ENCODE measurements around the gene DUSP5.

DNA sequence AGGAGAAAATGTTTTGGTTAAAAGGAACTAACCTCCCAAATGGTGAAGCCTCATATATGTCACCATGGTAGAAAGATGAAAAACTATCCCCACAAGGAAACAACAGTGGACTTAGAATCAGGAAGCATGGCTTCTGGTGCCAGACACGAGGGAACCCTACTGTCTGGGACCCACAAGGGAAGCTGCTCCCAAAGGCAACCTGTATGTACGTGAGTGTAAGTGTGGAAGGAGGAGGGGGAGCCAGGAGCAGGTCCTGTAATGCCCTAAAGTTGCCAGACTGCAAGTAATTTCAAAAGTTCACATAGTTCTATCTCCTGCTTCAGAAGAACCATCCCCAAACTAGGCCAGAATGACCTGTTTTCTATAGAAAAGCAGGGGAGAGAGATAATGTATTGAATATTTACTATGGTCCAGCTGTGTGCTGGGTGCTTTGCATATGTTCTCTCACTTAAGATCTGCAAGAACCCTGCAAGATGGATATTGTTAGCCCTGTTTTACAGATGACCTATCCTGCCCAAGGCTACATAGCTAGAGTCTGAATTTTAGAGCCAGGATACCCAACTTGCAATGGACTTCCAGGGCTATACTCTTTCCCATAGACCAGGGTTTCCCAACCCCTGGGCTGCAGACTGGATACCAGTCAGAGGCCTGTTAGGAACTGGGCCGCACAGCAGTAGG lies 19.2 kb downstream of the DUSP5 start:
- TF ChIP-seq, protein P1, sequence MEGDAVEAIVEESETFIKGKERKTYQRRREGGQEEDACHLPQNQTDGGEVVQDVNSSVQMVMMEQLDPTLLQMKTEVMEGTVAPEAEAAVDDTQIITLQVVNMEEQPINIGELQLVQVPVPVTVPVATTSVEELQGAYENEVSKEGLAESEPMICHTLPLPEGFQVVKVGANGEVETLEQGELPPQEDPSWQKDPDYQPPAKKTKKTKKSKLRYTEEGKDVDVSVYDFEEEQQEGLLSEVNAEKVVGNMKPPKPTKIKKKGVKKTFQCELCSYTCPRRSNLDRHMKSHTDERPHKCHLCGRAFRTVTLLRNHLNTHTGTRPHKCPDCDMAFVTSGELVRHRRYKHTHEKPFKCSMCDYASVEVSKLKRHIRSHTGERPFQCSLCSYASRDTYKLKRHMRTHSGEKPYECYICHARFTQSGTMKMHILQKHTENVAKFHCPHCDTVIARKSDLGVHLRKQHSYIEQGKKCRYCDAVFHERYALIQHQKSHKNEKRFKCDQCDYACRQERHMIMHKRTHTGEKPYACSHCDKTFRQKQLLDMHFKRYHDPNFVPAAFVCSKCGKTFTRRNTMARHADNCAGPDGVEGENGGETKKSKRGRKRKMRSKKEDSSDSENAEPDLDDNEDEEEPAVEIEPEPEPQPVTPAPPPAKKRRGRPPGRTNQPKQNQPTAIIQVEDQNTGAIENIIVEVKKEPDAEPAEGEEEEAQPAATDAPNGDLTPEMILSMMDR (IDR thresholded peaks at IDR 0.05 in 2 of 3, conservative IDR thresholded peaks at IDR 0.05 in 1 of 3; ENCODE audit: borderline replicate concordance in 1 of 3, insufficient read depth in 1 of 3, low read depth in 2 of 3, low read length in 2 of 3), result no peak
- TF ChIP-seq SP1 (IDR thresholded peaks at IDR 0.05; ENCODE audit: low read depth) (no peak), POLR2A (IDR thresholded peaks at IDR 0.05; ENCODE audit: borderline replicate concordance, extremely low read depth, insufficient read depth, insufficient read length) (no peak), POLR2AphosphoS5 (IDR thresholded peaks at IDR 0.05; ENCODE audit: low read depth, low read length) (no peak), EZH2phosphoT487 (IDR thresholded peaks at IDR 0.05; ENCODE audit: borderline replicate concordance) (no peak), EZH2 (IDR thresholded peaks at IDR 0.05) (no peak), CEBPB (IDR thresholded peaks at IDR 0.05; ENCODE audit: low read depth) (no peak), SIN3A (IDR thresholded peaks at IDR 0.05; ENCODE audit: low read depth) (no peak), ZNF274 (IDR thresholded peaks at IDR 0.05; ENCODE audit: low read depth, low read length) (no peak), SRF (IDR thresholded peaks at IDR 0.05; ENCODE audit: low read depth) (no peak)
- TF ChIP-seq, protein P2, sequence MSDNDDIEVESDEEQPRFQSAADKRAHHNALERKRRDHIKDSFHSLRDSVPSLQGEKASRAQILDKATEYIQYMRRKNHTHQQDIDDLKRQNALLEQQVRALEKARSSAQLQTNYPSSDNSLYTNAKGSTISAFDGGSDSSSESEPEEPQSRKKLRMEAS (IDR thresholded peaks at IDR 0.05), result no peak

Measured in HCT116 (cell line).